Caco-2 (cell line): ENCODE measurements around the gene THOC6. TPM values are rescaled to one million over a fixed set of nuclear protein-coding genes. Genes with fewer than 3 reads are reported as not detected.

ENCODE experiments used
- BruUV-seq: library from RNA; stranded (reverse); fragments of 400-500 nt; replicated peaks from 2 replicates; lab custom pipeline; 2021; lab: Mats Ljungman, UMichigan
- CTCF ChIA-PET: fragments of 300-600 bp; sonication (Branson Sonifier 250); formaldehyde crosslinking; loops from one replicate; lab custom pipeline; 2022; ENCODE audit warnings: antibody characterized with exemption; lab: Charles Lee
- POLR2A ChIA-PET: fragments of 300-600 bp; sonication (Branson Sonifier 250); formaldehyde crosslinking; loops from one replicate; lab custom pipeline; 2022; ENCODE audit warnings: antibody characterized with exemption; lab: Charles Lee
- DNase-seq, 2 experiments: peaks; one replicate each; pipeline versions ENCODE4 v3.0.0 to v3.0.0-alpha.2; 2020 to 2022
- H3K27me3 ChIP-seq: replicated peaks from 2 replicates; pipeline ENCODE4 v1.6.0; 2011; ENCODE audit warnings: low read length; ENCODE audit not compliant: control insufficient read depth, insufficient read depth
- H3K36me3 ChIP-seq: 2 replicates; pipeline ENCODE4 v1.5.1; 2011; ENCODE audit warnings: low read length; ENCODE audit not compliant: control insufficient read depth, insufficient read depth
- H3K4me1 ChIP-seq: fragments of 250-450 bp; sonication (Bioruptor Pico); 2 replicates; pipeline ENCODE4 v1.5.1; 2020; ENCODE audit warnings: mild to moderate bottlenecking
- H3K4me3 ChIP-seq: 2 replicates; pipeline ENCODE4 v1.5.1; 2011; ENCODE audit warnings: low read depth, mild to moderate bottlenecking, control low read depth, low read length
- H3K9me3 ChIP-seq: fragments of 250-450 bp; sonication (Bioruptor Pico); 2 replicates; pipeline ENCODE4 v1.5.1; 2020; ENCODE audit warnings: mild to moderate bottlenecking, moderate library complexity
- H3K27ac Mint-ChIP-seq: one replicate; pipeline ENCODE4 v1.8.0; 2022; ENCODE audit warnings: mixed read lengths; ENCODE audit not compliant: unreplicated experiment
- H3K27me3 Mint-ChIP-seq: one replicate; pipeline ENCODE4 v1.8.0; 2022; ENCODE audit warnings: mixed read lengths; ENCODE audit not compliant: insufficient read depth, unreplicated experiment
- H3K36me3 Mint-ChIP-seq: one replicate; pipeline ENCODE4 v1.8.0; 2022; ENCODE audit warnings: mild to moderate bottlenecking, mixed read lengths; ENCODE audit not compliant: insufficient read depth, unreplicated experiment
- H3K4me1 Mint-ChIP-seq: one replicate; pipeline ENCODE4 v1.8.0; 2022; ENCODE audit warnings: low read depth, mixed read lengths; ENCODE audit not compliant: unreplicated experiment
- H3K4me3 Mint-ChIP-seq: one replicate; pipeline ENCODE4 v1.8.0; 2022; ENCODE audit warnings: mild to moderate bottlenecking, moderate library complexity, mixed read lengths; ENCODE audit not compliant: unreplicated experiment
- H3K9me3 Mint-ChIP-seq: one replicate; pipeline ENCODE4 v1.8.0; 2022; ENCODE audit warnings: mixed read lengths; ENCODE audit not compliant: unreplicated experiment
- CTCF ChIP-seq, 2 experiments: fragments of 200-600 bp in 1 of 2; IDR thresholded peaks; 1 replicate in 1 of 2; 2 replicates in 1 of 2; pipeline versions ENCODE4 v1.5.1 to v1.8.0; 2011 to 2022; ENCODE audit warnings: antibody characterized with exemption in 1 of 2, control low read depth in 1 of 2, inconsistent platforms in 1 of 2, low read depth in 1 of 2, low read length in 1 of 2, mild to moderate bottlenecking in 1 of 2, moderate library complexity in 1 of 2; ENCODE audit not compliant: insufficient read depth in 1 of 2, severe bottlenecking in 1 of 2, unreplicated experiment in 1 of 2
- intact Hi-C: fragments of 100-400 bp; cut with micrococcal nuclease; formaldehyde crosslinking; loops from one replicate; pipeline ENCODE4 v1.10.0; 2022; ENCODE audit not compliant: unreplicated experiment
- total RNA-seq: library from RNA; stranded (reverse); gene quantifications from 2 replicates; pipeline ENCODE4 v1.2.3, GENCODE V29; 2022

The THOC6 gene
- total RNA-seq, 1 experiment from 2014 or later = 48.0 TPM

- 0 out of 2 replicates have a peak, but pooled peaks cover 8% of the 10 kb centered on the region for H3K4me1 ChIP-seq
- H3K36me3 ChIP-seq = no peaks in the 10 kb centered on the region
- intact Hi-C loops = no loop called here
- Mint-ChIP-seq H3K4me3 (no peak overlapping the region), H3K27ac (no peak overlapping the region), H3K36me3 (no peaks in the 10 kb centered on the region), H3K9me3 (no peaks in the 10 kb centered on the region), H3K27me3 (no peaks in the 10 kb centered on the region), H3K4me1 (no peaks in the 10 kb centered on the region)
- no TSS peak for BruUV-seq
- no peaks in the 10 kb centered on the region for H3K9me3 ChIP-seq
- ChIA-PET CTCF (no interaction called here), POLR2A (no interaction called here)
- H3K4me3 ChIP-seq = no peak overlapping the region
- DNase-seq = no peak
- H3K27me3 ChIP-seq = no peaks in the 10 kb centered on the region
- no peak for TF ChIP-seq CTCF (IDR thresholded peaks at IDR 0.05; ENCODE audit: insufficient read depth in 1 of 2, low read depth in 1 of 2, low read length in 1 of 2, severe bottlenecking in 1 of 2, unreplicated experiment in 1 of 2)
These were observed 37.1 kb upstream of the THOC6 start for GRCh38 chr16:2986623-2987188.

- no peaks in the 10 kb centered on the region for H3K4me1 Mint-ChIP-seq
- POLR2A ChIA-PET = no interaction called here
These were observed 36.5 kb upstream of the THOC6 start for GRCh38 chr16:2987286-2987685.

GRCh38 chr16:2987833-2988232, 36.0 kb upstream of the THOC6 start:
- no peak overlapping the region for H3K27ac Mint-ChIP-seq
- Histone ChIP-seq H3K4me3 (no peak overlapping the region), H3K4me1 (0 out of 2 replicates have a peak, but pooled peaks cover 8% of the 10 kb centered on the region), H3K9me3 (no peaks in the 10 kb centered on the region), H3K36me3 (no peaks in the 10 kb centered on the region), H3K27me3 (no peaks in the 10 kb centered on the region)
- H3K9me3 Mint-ChIP-seq = no peaks in the 10 kb centered on the region
- CTCF ChIA-PET = no interaction called here
- no peak overlapping the region for H3K4me3 Mint-ChIP-seq
- no TSS peak for BruUV-seq
- DNase-seq = no peak
- H3K4me1 Mint-ChIP-seq = no peaks in the 10 kb centered on the region
- POLR2A ChIA-PET = no interaction called here
- no peaks in the 10 kb centered on the region for H3K36me3 Mint-ChIP-seq
- no peaks in the 10 kb centered on the region for H3K27me3 Mint-ChIP-seq
- no peak for TF ChIP-seq CTCF (IDR thresholded peaks at IDR 0.05; ENCODE audit: insufficient read depth in 1 of 2, low read depth in 1 of 2, low read length in 1 of 2, severe bottlenecking in 1 of 2, unreplicated experiment in 1 of 2)
- intact Hi-C loops = no loop called here

More at GRCh38 chr16:2987286-2987685, 36.5 kb upstream of the THOC6 start:
- Histone ChIP-seq H3K36me3 (no peaks in the 10 kb centered on the region), H3K9me3 (no peaks in the 10 kb centered on the region), H3K4me1 (0 out of 2 replicates have a peak, but pooled peaks cover 8% of the 10 kb centered on the region), H3K27me3 (no peaks in the 10 kb centered on the region), H3K4me3 (no peak overlapping the region)
- CTCF ChIA-PET = no interaction called here
- Mint-ChIP-seq H3K4me3 (no peak overlapping the region), H3K36me3 (no peaks in the 10 kb centered on the region), H3K27me3 (no peaks in the 10 kb centered on the region), H3K27ac (no peak overlapping the region), H3K9me3 (no peaks in the 10 kb centered on the region)
- no TSS peak for BruUV-seq
- no peak for TF ChIP-seq CTCF (IDR thresholded peaks at IDR 0.05; ENCODE audit: insufficient read depth in 1 of 2, low read depth in 1 of 2, low read length in 1 of 2, severe bottlenecking in 1 of 2, unreplicated experiment in 1 of 2)
- intact Hi-C loops = no loop called here
- DNase-seq = no peak
